KMS-11 (cell line): ENCODE results near the gene CAMK2D.

Source experiments
- H2AFZ ChIP-seq: fragments of 200-600 bp; sonication (generic); 2 replicates; pipeline ENCODE4 v1.6.1; 2016; ENCODE audit warnings: antibody characterized with exemption, mixed run types, low read depth
- H3K27ac ChIP-seq: fragments of 200-600 bp; sonication (generic); 2 replicates; pipeline ENCODE4 v1.6.1; 2016; ENCODE audit warnings: mild to moderate bottlenecking, mixed run types
- H3K27me3 ChIP-seq: fragments of 200-600 bp; sonication (generic); 2 replicates; pipeline ENCODE4 v1.6.1; 2017; ENCODE audit warnings: mild to moderate bottlenecking, low read depth, mixed run types, moderate library complexity; ENCODE audit not compliant: insufficient read depth
- H3K36me3 ChIP-seq: fragments of 200-600 bp; sonication (generic); 2 replicates; pipeline ENCODE4 v1.6.1; 2017; ENCODE audit warnings: mild to moderate bottlenecking, mixed run types; ENCODE audit not compliant: insufficient read depth
- H3K4me1 ChIP-seq: fragments of 200-600 bp; sonication (generic); 2 replicates; pipeline ENCODE4 v1.6.1; 2016; ENCODE audit warnings: mild to moderate bottlenecking, low read depth, mixed run types; ENCODE audit not compliant: poor library complexity, severe bottlenecking
- H3K4me2 ChIP-seq: fragments of 200-600 bp; sonication (generic); 2 replicates; pipeline ENCODE4 v1.7.0; 2016; ENCODE audit warnings: mild to moderate bottlenecking, mixed run types
- H3K4me3 ChIP-seq: fragments of 200-600 bp; sonication (generic); IDR thresholded peaks from 2 replicates; pipeline ENCODE4 v1.6.1; 2017; ENCODE audit warnings: low read depth, low read length, mixed read lengths; ENCODE audit not compliant: insufficient read depth
- H3K79me2 ChIP-seq: fragments of 200-600 bp; sonication (generic); 2 replicates; pipeline ENCODE4 v1.6.1; 2016; ENCODE audit warnings: low read depth, mixed run types; ENCODE audit not compliant: insufficient read depth
- H3K9ac ChIP-seq: fragments of 200-600 bp; sonication (generic); 2 replicates; pipeline ENCODE4 v1.6.1; 2016; ENCODE audit warnings: mild to moderate bottlenecking, mixed run types
- H4K20me1 ChIP-seq: fragments of 200-600 bp; sonication (generic); 2 replicates; pipeline ENCODE4 v1.6.1; 2016; ENCODE audit warnings: mild to moderate bottlenecking, mixed run types; ENCODE audit not compliant: insufficient read depth
- CTCF ChIP-seq: fragments of 200-600 bp; sonication (generic); conservative IDR thresholded peaks from 2 replicates; pipeline ENCODE4 v1.6.1; 2017; ENCODE audit warnings: low read depth, mild to moderate bottlenecking, antibody characterized with exemption, low read length, moderate library complexity, mixed read lengths

The CAMK2D gene

GRCh38 chr4:113512880-113513279, 248.7 kb downstream of the CAMK2D start:
- no peaks in the 10 kb centered on the region for H3K36me3 ChIP-seq
- H3K4me2 ChIP-seq, result no peak overlapping the region
- no peak for TF ChIP-seq CTCF

GRCh38 chr4:113511944-113512343, 249.6 kb downstream of the CAMK2D start:
- no peaks in the 10 kb centered on the region for H3K27me3 ChIP-seq
- H3K4me3 ChIP-seq, result no peak overlapping the region
- no peak for TF ChIP-seq CTCF
- H3K9ac ChIP-seq, result no peak overlapping the region
- H3K4me1 ChIP-seq, result no peaks in the 10 kb centered on the region
- H2AFZ ChIP-seq, result no peak overlapping the region
- H3K36me3 ChIP-seq, result no peaks in the 10 kb centered on the region
- H3K4me2 ChIP-seq, result no peak overlapping the region
- no peaks in the 10 kb centered on the region for H4K20me1 ChIP-seq
- no peak overlapping the region for H3K27ac ChIP-seq
- no peaks in the 10 kb centered on the region for H3K79me2 ChIP-seq

More at GRCh38 chr4:113512880-113513279, 248.7 kb downstream of the CAMK2D start:
- no peaks in the 10 kb centered on the region for H3K4me1 ChIP-seq
- no peaks in the 10 kb centered on the region for H3K79me2 ChIP-seq
- H3K27me3 ChIP-seq, result no peaks in the 10 kb centered on the region
- H4K20me1 ChIP-seq, result no peaks in the 10 kb centered on the region
- H3K4me3 ChIP-seq, result no peak overlapping the region
- H2AFZ ChIP-seq, result no peak overlapping the region
- H3K9ac ChIP-seq, result no peak overlapping the region
- no peak overlapping the region for H3K27ac ChIP-seq

- Histone ChIP-seq H3K79me2 (no peaks in the 10 kb centered on the region), H2AFZ (no peak overlapping the region), H4K20me1 (no peaks in the 10 kb centered on the region), H3K9ac (no peak overlapping the region), H3K4me3 (no peak overlapping the region), H3K27me3 (no peaks in the 10 kb centered on the region), H3K36me3 (no peaks in the 10 kb centered on the region), H3K27ac (no peak overlapping the region), H3K4me2 (no peak overlapping the region), H3K4me1 (no peaks in the 10 kb centered on the region)
- TF ChIP-seq CTCF, result no peak
Measured at GRCh38 chr4:113509851-113510250, 251.7 kb downstream of the CAMK2D start.

- Histone ChIP-seq H3K4me2 (no peak overlapping the region), H3K36me3 (no peaks in the 10 kb centered on the region), H3K27ac (no peak overlapping the region)
Measured at GRCh38 chr4:113505044-113505443, 256.5 kb downstream of the CAMK2D start.

More at GRCh38 chr4:113505044-113505443, 256.5 kb downstream of the CAMK2D start:
- Histone ChIP-seq H2AFZ (no peak overlapping the region), H3K4me3 (no peak overlapping the region), H3K4me1 (no peaks in the 10 kb centered on the region), H3K27me3 (no peaks in the 10 kb centered on the region), H3K9ac (no peak overlapping the region), H3K79me2 (no peaks in the 10 kb centered on the region), H4K20me1 (no peaks in the 10 kb centered on the region)
- TF ChIP-seq CTCF, result no peak
